ENCODE data around the gene TRPM3.

Gene TRPM3

GRCh38 chr9:70480405-70480980, 640.9 kb downstream of the TRPM3 start (continued):
- no peak for TF ChIP-seq OSR1 (CRISPR knock-in tag; IDR thresholded peaks at IDR 0.05)
- no peak for TF ChIP-seq RARB (CRISPR knock-in tag; IDR thresholded peaks at IDR 0.05)
- TF ChIP-seq PPARA (CRISPR knock-in tag; IDR thresholded peaks at IDR 0.05; ENCODE audit: borderline replicate concordance), result no peak
- TF ChIP-seq ZNF565 (CRISPR knock-in tag; conservative IDR thresholded peaks at IDR 0.05; ENCODE audit: low read depth), result no peak
- no peak for TF ChIP-seq CSRNP3 (CRISPR knock-in tag; IDR thresholded peaks at IDR 0.05)
- no peak for TF ChIP-seq GLIS3 (CRISPR knock-in tag; IDR thresholded peaks at IDR 0.05)
- TF ChIP-seq ARNTL (CRISPR knock-in tag; IDR thresholded peaks at IDR 0.05; ENCODE audit: borderline replicate concordance, low read depth), result no peak
- TF ChIP-seq ZNF8 (CRISPR knock-in tag; IDR thresholded peaks at IDR 0.05), result no peak
- TF ChIP-seq, protein P1, sequence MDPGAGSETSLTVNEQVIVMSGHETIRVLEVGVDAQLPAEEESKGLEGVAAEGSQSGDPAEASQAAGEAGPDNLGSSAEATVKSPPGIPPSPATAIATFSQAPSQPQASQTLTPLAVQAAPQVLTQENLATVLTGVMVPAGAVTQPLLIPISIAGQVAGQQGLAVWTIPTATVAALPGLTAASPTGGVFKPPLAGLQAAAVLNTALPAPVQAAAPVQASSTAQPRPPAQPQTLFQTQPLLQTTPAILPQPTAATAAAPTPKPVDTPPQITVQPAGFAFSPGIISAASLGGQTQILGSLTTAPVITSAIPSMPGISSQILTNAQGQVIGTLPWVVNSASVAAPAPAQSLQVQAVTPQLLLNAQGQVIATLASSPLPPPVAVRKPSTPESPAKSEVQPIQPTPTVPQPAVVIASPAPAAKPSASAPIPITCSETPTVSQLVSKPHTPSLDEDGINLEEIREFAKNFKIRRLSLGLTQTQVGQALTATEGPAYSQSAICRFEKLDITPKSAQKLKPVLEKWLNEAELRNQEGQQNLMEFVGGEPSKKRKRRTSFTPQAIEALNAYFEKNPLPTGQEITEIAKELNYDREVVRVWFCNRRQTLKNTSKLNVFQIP (CRISPR knock-in tag; IDR thresholded peaks at IDR 0.05; ENCODE audit: borderline replicate concordance, low read depth), result no peak
- no peak for TF ChIP-seq ZFP30 (CRISPR knock-in tag; IDR thresholded peaks at IDR 0.05)

- peak; percentile 39 for ATAC-seq
- TF ChIP-seq TOX (CRISPR knock-in tag; IDR thresholded peaks at IDR 0.05; ENCODE audit: borderline replicate concordance), result no peak
- TF ChIP-seq ISL1 (CRISPR knock-in tag; IDR thresholded peaks at IDR 0.05), result no peak
- no peak for TF ChIP-seq ZNF8 (CRISPR knock-in tag; IDR thresholded peaks at IDR 0.05)
- no peak for TF ChIP-seq GLIS3 (CRISPR knock-in tag; IDR thresholded peaks at IDR 0.05)
- no peak for TF ChIP-seq RARB (CRISPR knock-in tag; IDR thresholded peaks at IDR 0.05)
These were observed 641.5 kb downstream of the TRPM3 start for GRCh38 chr9:70479880-70480291.

Data from SK-N-SH treated with all-trans-retinoic acid at 6 μM for 48 hours (cell line).